Activated T-helper 17 cell treated with anti-CD3 and anti-CD28 coated beads, Interleukin-2, amount 50 U/mL, for 72 hours (primary cell): Measurements from ENCODE around the gene PRKCQ. TPM values are rescaled to one million over a fixed set of nuclear protein-coding genes. Genes with fewer than 3 reads are reported as not detected.

ENCODE experiments used
- ATAC-seq: fragments of 150-1000 bp; cut with Tn5 transposase; replicated peaks from 2 replicates; pipeline ENCODE4 v1.10.0; 2021; ENCODE audit warnings: mild to moderate bottlenecking, moderate library complexity
- H3K27ac Mint-ChIP-seq: one replicate; pipeline ENCODE4 v1.8.0; 2022; ENCODE audit warnings: mixed read lengths
- H3K27me3 Mint-ChIP-seq: one replicate; pipeline ENCODE4 v1.8.0; 2022; ENCODE audit warnings: mixed read lengths
- H3K36me3 Mint-ChIP-seq: one replicate; pipeline ENCODE4 v1.8.0; 2022; ENCODE audit warnings: low read depth, mild to moderate bottlenecking, mixed read lengths
- H3K4me1 Mint-ChIP-seq: one replicate; pipeline ENCODE4 v1.8.0; 2022; ENCODE audit warnings: mixed read lengths
- H3K4me3 Mint-ChIP-seq: one replicate; pipeline ENCODE4 v1.8.0; 2022; ENCODE audit warnings: mild to moderate bottlenecking, mixed read lengths
- H3K9me3 Mint-ChIP-seq: one replicate; pipeline ENCODE4 v1.8.0; 2022; ENCODE audit warnings: mixed read lengths
- total RNA-seq, 2 donors: library from RNA; stranded (reverse); gene quantifications; one replicate each; pipeline ENCODE4 v1.2.3, GENCODE V29; 2022

PRKCQ gene
- total RNA-seq, 2 donors from 2014 or later, result 35.3 to 37.8 TPM

DNA sequence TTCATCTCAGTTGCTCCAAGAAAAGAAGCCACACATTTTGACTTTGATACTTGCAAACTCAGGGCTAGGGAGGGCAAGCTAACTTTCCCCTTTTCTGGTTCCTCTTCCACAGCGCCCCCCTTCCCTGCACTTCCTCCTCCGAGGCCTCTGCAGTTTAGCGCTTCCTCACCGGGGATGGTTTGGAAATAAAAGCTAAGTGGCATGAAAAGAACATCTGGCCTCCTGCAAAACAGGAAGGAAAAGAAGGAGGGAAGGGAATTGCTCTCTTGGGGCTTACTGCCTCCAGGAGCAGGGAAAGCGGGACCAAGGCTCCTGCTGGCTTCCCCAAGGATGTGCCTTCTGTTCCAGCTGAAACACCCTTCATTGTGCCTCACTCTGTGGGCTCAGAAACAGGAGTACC lies 42.3 kb downstream of the PRKCQ start:
- Mint-ChIP-seq H3K4me1 (peaks cover 48% of the 10 kb centered on the region), H3K36me3 (peaks cover 20% of the 10 kb centered on the region), H3K27me3 (no peaks in the 10 kb centered on the region), H3K9me3 (no peaks in the 10 kb centered on the region), H3K4me3 (no peak overlapping the region), H3K27ac (peak overlapping the region; percentile 42)
- ATAC-seq, result no peak

DNA sequence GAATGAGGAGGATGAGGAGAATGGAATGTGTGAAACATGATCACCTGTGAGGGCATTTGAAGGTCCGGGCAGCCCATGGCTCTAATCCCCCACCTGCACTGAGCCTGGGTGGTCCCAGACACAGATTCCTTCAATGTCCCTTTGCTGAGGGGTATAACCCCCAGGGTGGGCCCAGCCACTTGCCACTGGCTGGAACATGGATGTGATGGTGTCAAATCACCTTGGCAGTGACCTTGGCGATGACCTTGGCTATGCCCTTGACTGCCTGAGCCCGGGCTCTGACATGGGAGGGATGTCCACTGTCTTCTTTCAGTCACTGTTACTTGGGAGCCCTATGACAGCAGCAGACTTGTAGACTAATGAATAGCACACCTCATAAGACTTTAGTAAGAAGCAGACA lies 44.0 kb downstream of the PRKCQ start:
- peak overlapping the region; percentile 42 for H3K27ac Mint-ChIP-seq
- H3K4me3 Mint-ChIP-seq, result no peak overlapping the region
- peaks cover 20% of the 10 kb centered on the region for H3K36me3 Mint-ChIP-seq

DNA sequence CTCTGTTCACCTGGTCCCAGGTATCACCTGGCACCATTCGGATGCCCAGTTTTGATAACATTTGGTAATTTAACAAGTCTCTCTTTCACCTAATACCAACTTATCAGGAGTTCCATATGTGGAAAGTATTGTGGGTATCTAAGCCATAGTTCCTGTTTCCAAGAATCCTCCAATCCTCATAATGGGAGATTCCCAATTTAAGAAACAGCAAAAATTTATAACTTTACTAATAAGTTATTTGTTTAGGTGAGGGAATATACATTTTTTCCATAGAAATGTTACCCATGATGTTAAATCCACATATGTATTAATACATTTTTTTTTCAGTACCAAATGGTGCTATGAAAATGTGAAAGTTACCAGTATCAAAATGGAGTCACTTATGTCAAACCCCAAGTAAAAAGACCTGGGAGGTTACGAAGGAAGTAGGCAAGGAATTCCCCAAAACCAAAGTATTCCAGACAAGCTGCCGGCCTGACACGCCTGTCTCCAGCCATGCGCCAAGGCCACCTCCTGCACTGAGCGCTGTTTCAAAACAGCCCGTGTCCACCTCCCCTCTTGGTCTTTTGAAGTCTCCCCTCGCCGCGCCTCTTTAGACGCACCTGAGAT lies 44.8 kb downstream of the PRKCQ start:
- no peak for ATAC-seq
- H3K27me3 Mint-ChIP-seq, result no peaks in the 10 kb centered on the region
- no peak overlapping the region for H3K4me3 Mint-ChIP-seq
- H3K27ac Mint-ChIP-seq, result peak overlapping the region; percentile 42
- no peaks in the 10 kb centered on the region for H3K9me3 Mint-ChIP-seq
- peaks cover 23% of the 10 kb centered on the region for H3K36me3 Mint-ChIP-seq
- peaks cover 50% of the 10 kb centered on the region for H3K4me1 Mint-ChIP-seq

More for the DNA sequence above, 44.0 kb downstream of the PRKCQ start:
- ATAC-seq, result no peak
- Mint-ChIP-seq H3K27me3 (no peaks in the 10 kb centered on the region), H3K9me3 (no peaks in the 10 kb centered on the region), H3K4me1 (peaks cover 50% of the 10 kb centered on the region)

- Mint-ChIP-seq H3K27ac (peak overlapping the region; percentile 67), H3K4me3 (peak overlapping the region; percentile 88)
- ATAC-seq, result no peak
Observed at GRCh38 chr10:6532321-6532720, 47.8 kb downstream of the PRKCQ start.

GRCh38 chr10:6530966-6531365 lies 49.1 kb downstream of the PRKCQ start:
- peak; percentile 7 for ATAC-seq

More at GRCh38 chr10:6532321-6532720, 47.8 kb downstream of the PRKCQ start:
- no peaks in the 10 kb centered on the region for H3K9me3 Mint-ChIP-seq
- H3K36me3 Mint-ChIP-seq, result peaks cover 27% of the 10 kb centered on the region
- H3K27me3 Mint-ChIP-seq, result no peaks in the 10 kb centered on the region
- peaks cover 64% of the 10 kb centered on the region for H3K4me1 Mint-ChIP-seq

GRCh38 chr10:6530211-6530840 lies 49.8 kb downstream of the PRKCQ start:
- peaks cover 28% of the 10 kb centered on the region for H3K36me3 Mint-ChIP-seq
- peak overlapping the region; percentile 95 for H3K27ac Mint-ChIP-seq
- peak overlapping the region; percentile 88 for H3K4me3 Mint-ChIP-seq
- no peaks in the 10 kb centered on the region for H3K27me3 Mint-ChIP-seq
- ATAC-seq, result peak; percentile 94
- no peaks in the 10 kb centered on the region for H3K9me3 Mint-ChIP-seq
- H3K4me1 Mint-ChIP-seq, result peaks cover 61% of the 10 kb centered on the region

More at GRCh38 chr10:6530966-6531365, 49.1 kb downstream of the PRKCQ start:
- H3K27me3 Mint-ChIP-seq, result no peaks in the 10 kb centered on the region
- peak overlapping the region; percentile 88 for H3K4me3 Mint-ChIP-seq
- H3K4me1 Mint-ChIP-seq, result peaks cover 66% of the 10 kb centered on the region
- H3K36me3 Mint-ChIP-seq, result peaks cover 26% of the 10 kb centered on the region
- H3K9me3 Mint-ChIP-seq, result no peaks in the 10 kb centered on the region
- peak overlapping the region; percentile 95 for H3K27ac Mint-ChIP-seq

DNA sequence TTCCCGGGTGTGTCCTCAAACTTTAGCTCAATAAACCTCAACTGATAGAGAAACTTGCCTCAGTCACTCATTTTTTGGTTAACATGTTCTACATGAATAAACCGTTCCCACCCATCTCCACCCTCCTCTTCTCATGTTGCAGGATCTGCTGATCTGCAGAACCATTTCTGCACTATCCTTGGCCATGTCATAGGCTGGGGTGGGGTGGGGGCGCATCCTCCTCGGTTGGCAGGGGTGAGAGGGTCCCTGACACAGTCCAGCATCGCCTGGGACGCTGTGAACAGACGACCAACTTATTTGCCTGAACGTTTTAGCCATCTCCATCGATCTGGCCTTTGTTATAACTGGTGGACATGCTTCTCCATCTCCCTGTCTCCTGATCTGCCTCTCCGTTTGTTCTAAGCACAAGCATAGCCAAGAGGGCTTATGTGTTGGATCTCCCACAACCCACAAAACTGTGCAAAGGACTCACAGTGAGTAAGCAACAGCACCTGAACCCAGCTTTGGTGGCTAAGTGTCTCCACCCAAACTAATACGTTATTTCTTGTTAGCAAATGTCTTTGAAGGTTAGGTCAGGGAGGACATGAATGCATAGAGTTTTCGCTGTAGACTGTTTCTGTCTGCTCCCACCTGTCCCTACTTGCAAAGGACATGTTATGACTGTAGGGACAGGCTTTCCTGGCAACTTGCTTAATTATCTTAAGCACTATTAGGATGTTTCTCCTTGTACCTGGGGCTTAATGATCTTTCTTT lies 51.7 kb downstream of the PRKCQ start:
- Mint-ChIP-seq H3K36me3 (peaks cover 46% of the 10 kb centered on the region), H3K4me1 (peaks cover 72% of the 10 kb centered on the region), H3K9me3 (no peaks in the 10 kb centered on the region), H3K4me3 (peak overlapping the region; percentile 88), H3K27me3 (no peaks in the 10 kb centered on the region), H3K27ac (peak overlapping the region; percentile 95)
- ATAC-seq, result no peak

- H3K4me1 Mint-ChIP-seq, result peaks cover 65% of the 10 kb centered on the region
- H3K4me3 Mint-ChIP-seq, result no peak overlapping the region
- H3K36me3 Mint-ChIP-seq, result peaks cover 63% of the 10 kb centered on the region
- no peaks in the 10 kb centered on the region for H3K9me3 Mint-ChIP-seq
- H3K27ac Mint-ChIP-seq, result peak overlapping the region; percentile 0
- no peaks in the 10 kb centered on the region for H3K27me3 Mint-ChIP-seq
- ATAC-seq, result no peak
Observed at GRCh38 chr10:6525599-6526165, 54.4 kb downstream of the PRKCQ start.

DNA sequence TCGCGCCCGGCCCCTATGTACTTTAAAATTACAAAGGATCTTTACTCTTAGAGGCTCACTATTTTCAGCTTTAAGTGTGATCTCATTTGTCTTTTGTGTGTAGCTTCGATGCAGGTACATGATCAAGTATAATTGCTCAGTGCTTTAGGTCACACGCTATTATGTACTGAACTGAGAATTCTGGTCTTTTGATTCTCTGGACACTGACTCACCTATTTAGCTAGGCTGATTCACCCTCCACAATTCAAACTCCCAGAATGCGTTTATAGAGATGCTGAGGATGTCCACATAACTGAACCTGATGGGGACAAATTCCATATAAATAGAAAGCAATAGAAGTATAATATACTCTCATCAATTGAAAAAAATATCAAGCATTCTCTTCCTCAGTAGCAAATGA lies 57.8 kb downstream of the PRKCQ start:
- H3K4me3 Mint-ChIP-seq, result no peak overlapping the region
- no peaks in the 10 kb centered on the region for H3K27me3 Mint-ChIP-seq
- no peak for ATAC-seq
- H3K36me3 Mint-ChIP-seq, result peaks cover 61% of the 10 kb centered on the region
- H3K27ac Mint-ChIP-seq, result no peak overlapping the region
- no peaks in the 10 kb centered on the region for H3K9me3 Mint-ChIP-seq
- H3K4me1 Mint-ChIP-seq, result peaks cover 59% of the 10 kb centered on the region

GRCh38 chr10:6520138-6520537 lies 59.9 kb downstream of the PRKCQ start:
- peaks cover 49% of the 10 kb centered on the region for H3K36me3 Mint-ChIP-seq
- no peaks in the 10 kb centered on the region for H3K9me3 Mint-ChIP-seq
- ATAC-seq, result no peak
- peaks cover 46% of the 10 kb centered on the region for H3K4me1 Mint-ChIP-seq
- H3K4me3 Mint-ChIP-seq, result peak overlapping the region; percentile 58
- H3K27me3 Mint-ChIP-seq, result no peaks in the 10 kb centered on the region
- peak overlapping the region; percentile 14 for H3K27ac Mint-ChIP-seq

- ATAC-seq, result peak; percentile 97
- Mint-ChIP-seq H3K36me3 (peaks cover 49% of the 10 kb centered on the region), H3K4me1 (peaks cover 47% of the 10 kb centered on the region), H3K27me3 (no peaks in the 10 kb centered on the region), H3K27ac (peak overlapping the region; percentile 14), H3K4me3 (peak overlapping the region; percentile 58), H3K9me3 (no peaks in the 10 kb centered on the region)
Observed at GRCh38 chr10:6518791-6519429, 61.2 kb downstream of the PRKCQ start.

GRCh38 chr10:6516929-6517284 lies 63.2 kb downstream of the PRKCQ start:
- peaks cover 59% of the 10 kb centered on the region for H3K36me3 Mint-ChIP-seq
- ATAC-seq, result no peak
- no peaks in the 10 kb centered on the region for H3K27me3 Mint-ChIP-seq
- peak overlapping the region; percentile 14 for H3K4me3 Mint-ChIP-seq
- H3K4me1 Mint-ChIP-seq, result peaks cover 61% of the 10 kb centered on the region
- H3K27ac Mint-ChIP-seq, result peak overlapping the region; percentile 60
- no peaks in the 10 kb centered on the region for H3K9me3 Mint-ChIP-seq

GRCh38 chr10:6516281-6516928 lies 63.7 kb downstream of the PRKCQ start:
- H3K27ac Mint-ChIP-seq, result peak overlapping the region; percentile 60
- H3K4me1 Mint-ChIP-seq, result peaks cover 59% of the 10 kb centered on the region
- ATAC-seq, result no peak
- H3K36me3 Mint-ChIP-seq, result peaks cover 61% of the 10 kb centered on the region
- no peaks in the 10 kb centered on the region for H3K27me3 Mint-ChIP-seq
- H3K9me3 Mint-ChIP-seq, result no peaks in the 10 kb centered on the region
- peak overlapping the region; percentile 14 for H3K4me3 Mint-ChIP-seq
